ENCODE measurements around the gene CUL9. TPM values are rescaled to one million over a fixed set of nuclear protein-coding genes. Genes with fewer than 3 reads are reported as not detected.
A peak's percentile ranks its signal among the peaks of the same experiment; 100 is the strongest.

The CUL9 gene
- total RNA-seq, 1 donor from 2014 or later = 29.0 TPM

- H3K4me3 ChIP-seq (ENCODE audit: low read depth, low read length) = no peak overlapping the region
- no peaks in the 10 kb centered on the region for H3K36me3 ChIP-seq (ENCODE audit: control insufficient read depth, insufficient read depth, low read length)
- TF ChIP-seq CTCF (IDR thresholded peaks at IDR 0.05; ENCODE audit: insufficient read depth, low read length, severe bottlenecking) = no peak
- peaks cover 15% of the 10 kb centered on the region for H3K27me3 ChIP-seq (ENCODE audit: control insufficient read depth, insufficient read depth, low read length)
- no peak for FAIRE-seq
- peak; percentile 24 for DNase-seq (ENCODE audit: low read depth)
Observed at GRCh38 chr6:43254138-43254817, 72.3 kb downstream of the CUL9 start.

GRCh38 chr6:43254846-43255245 is 72.8 kb downstream of the CUL9 start:
- DNase-seq (ENCODE audit: low read depth) (no peak), FAIRE-seq (no peak)
- TF ChIP-seq CTCF (IDR thresholded peaks at IDR 0.05; ENCODE audit: insufficient read depth, low read length, severe bottlenecking) = no peak
- Histone ChIP-seq H3K27me3 (ENCODE audit: control insufficient read depth, insufficient read depth, low read length) (peaks cover 15% of the 10 kb centered on the region), H3K4me3 (ENCODE audit: low read depth, low read length) (no peak overlapping the region), H3K36me3 (ENCODE audit: control insufficient read depth, insufficient read depth, low read length) (no peaks in the 10 kb centered on the region)

- no peak overlapping the region for H3K4me3 ChIP-seq (ENCODE audit: low read depth, low read length)
- FAIRE-seq (no peak), DNase-seq (ENCODE audit: low read depth) (no peak)
- TF ChIP-seq CTCF (IDR thresholded peaks at IDR 0.05; ENCODE audit: insufficient read depth, low read length, severe bottlenecking) = no peak
- peaks cover 14% of the 10 kb centered on the region for H3K27me3 ChIP-seq (ENCODE audit: control insufficient read depth, insufficient read depth, low read length)
- H3K36me3 ChIP-seq (ENCODE audit: control insufficient read depth, insufficient read depth, low read length) = no peaks in the 10 kb centered on the region
Observed at GRCh38 chr6:43255408-43256054, 73.5 kb downstream of the CUL9 start.

GRCh38 chr6:43256670-43257366 is 74.8 kb downstream of the CUL9 start:
- Histone ChIP-seq H3K36me3 (ENCODE audit: control insufficient read depth, insufficient read depth, low read length) (no peaks in the 10 kb centered on the region), H3K27me3 (ENCODE audit: control insufficient read depth, insufficient read depth, low read length) (peaks cover 4% of the 10 kb centered on the region), H3K4me3 (ENCODE audit: low read depth, low read length) (no peak overlapping the region)
- no peak for TF ChIP-seq CTCF (IDR thresholded peaks at IDR 0.05; ENCODE audit: insufficient read depth, low read length, severe bottlenecking)
- no peak for FAIRE-seq
- DNase-seq (ENCODE audit: low read depth) = no peak

GRCh38 chr6:43257367-43258145 is 75.6 kb downstream of the CUL9 start:
- Histone ChIP-seq H3K36me3 (ENCODE audit: control insufficient read depth, insufficient read depth, low read length) (no peaks in the 10 kb centered on the region), H3K27me3 (ENCODE audit: control insufficient read depth, insufficient read depth, low read length) (peaks cover 3% of the 10 kb centered on the region), H3K4me3 (ENCODE audit: low read depth, low read length) (no peak overlapping the region)
- no peak for DNase-seq (ENCODE audit: low read depth)
- no peak for TF ChIP-seq CTCF (IDR thresholded peaks at IDR 0.05; ENCODE audit: insufficient read depth, low read length, severe bottlenecking)
- FAIRE-seq = no peak
